ENCODE results near the gene CFI.
"Not testable (repeated sequence)": the region's sequence is repeated elsewhere in the genome, so short reads cannot be mapped to it uniquely, and the experiment has no call there.

The CFI gene

DNA sequence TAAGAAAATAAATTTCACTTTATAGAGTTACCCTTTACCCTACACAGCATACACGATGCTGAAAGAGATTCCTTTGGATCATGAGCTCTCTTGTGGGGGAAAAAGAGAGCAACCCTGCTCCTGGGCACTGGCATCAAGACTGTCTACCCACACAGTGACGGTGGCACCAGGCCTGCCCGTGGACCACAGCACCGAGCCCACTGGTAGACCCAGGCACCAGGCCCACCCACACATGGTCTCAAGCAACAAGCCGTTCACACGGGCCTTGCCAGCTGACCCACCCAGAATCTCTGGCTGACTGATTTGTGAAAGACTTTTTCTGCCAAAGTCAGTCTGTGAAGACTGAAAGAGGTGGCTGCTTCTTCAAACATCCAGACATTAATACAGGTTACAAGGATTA lies 6.7 kb downstream of the CFI start:
- no peak for DNase-seq (ENCODE audit: low spot score)

DNA sequence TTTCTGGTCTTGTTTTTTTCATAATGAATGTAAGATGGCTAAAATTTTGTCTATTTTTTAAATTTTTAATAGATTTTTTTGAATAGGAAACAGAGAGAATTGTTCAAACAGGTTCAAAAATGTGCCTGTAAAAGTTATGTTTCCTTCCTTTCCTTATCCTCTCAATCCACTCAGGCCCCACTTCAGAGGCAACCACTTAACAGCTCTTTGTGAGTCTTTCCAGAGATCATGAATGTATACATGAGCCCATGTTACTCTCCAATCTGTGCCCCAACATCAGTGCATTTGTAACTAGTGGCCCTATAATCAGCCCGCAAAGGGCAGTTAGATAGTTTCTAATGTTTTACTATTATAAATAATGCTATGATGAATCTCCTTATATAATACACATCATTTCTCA lies 14.0 kb downstream of the CFI start:
- DNase-seq (ENCODE audit: low spot score), result no peak

- no peak for DNase-seq (ENCODE audit: low spot score)
Measured at GRCh38 chr4:109786846-109787245, 15.0 kb downstream of the CFI start.

DNA sequence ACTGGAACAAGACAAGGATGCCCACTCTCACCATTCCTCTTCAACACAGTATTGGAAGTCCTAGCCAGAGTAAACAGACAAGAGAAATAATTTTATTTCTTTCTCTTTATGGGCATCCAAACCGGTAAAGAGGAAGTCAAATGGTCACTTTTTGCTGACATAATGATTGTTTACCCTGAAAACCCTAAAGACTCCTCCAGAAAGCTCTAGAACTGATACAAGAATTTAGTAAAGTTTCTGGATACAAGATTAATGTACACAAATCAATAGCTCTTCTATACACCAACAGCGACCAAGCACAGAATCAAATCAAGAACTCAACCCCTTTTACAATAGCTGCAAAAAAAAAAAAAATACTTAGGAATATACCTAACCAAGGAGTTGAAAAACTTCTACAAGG lies 19.7 kb downstream of the CFI start:
- not testable (repeated sequence) for DNase-seq (ENCODE audit: low spot score)

- DNase-seq (ENCODE audit: low spot score), result no peak
Measured at GRCh38 chr4:109764789-109765402, 36.9 kb downstream of the CFI start.

- DNase-seq (ENCODE audit: low spot score), result no peak
Measured at GRCh38 chr4:109764376-109764775, 37.4 kb downstream of the CFI start.

- no peak for DNase-seq (ENCODE audit: low spot score)
Measured at GRCh38 chr4:109760682-109761081, 41.1 kb downstream of the CFI start.

- no peak for DNase-seq (ENCODE audit: low spot score)
Measured at GRCh38 chr4:109755656-109756055, 46.1 kb downstream of the CFI start.

DNA sequence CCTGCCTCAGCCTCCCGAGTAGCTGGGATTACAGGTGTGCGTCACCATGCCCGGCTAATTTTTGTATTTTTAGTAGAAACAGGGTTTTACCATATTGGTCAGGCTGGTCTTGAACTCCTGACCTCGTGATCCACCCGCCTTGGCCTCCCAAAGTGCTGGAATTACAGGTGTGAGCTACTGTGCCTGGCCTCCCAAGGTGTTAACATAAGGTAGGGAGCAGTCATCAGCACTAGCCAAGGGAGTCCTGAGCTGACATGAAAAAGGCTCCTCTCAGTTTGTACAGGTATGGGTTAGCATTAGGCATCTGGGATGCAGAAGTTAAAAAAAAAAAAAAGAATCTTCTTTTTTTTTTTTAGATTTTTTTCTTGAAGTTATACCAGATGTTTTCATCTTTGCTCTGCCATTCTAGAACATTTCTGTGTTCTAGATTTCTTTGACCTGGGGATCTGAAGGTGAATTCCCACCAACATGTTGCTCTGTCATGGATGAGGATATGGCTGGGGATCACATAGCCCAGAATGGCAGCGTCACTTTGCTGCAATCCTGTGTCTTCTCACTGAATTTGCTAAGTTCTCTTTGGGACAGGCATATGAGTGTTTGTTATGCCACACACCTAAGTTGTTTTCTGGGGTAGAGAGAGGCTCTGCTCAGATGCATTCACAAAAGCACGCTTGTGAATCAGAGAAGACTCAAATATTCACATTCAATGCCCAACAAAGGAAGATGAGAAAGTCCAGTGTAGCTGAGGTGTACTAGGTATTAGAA lies 47.5 kb downstream of the CFI start:
- DNase-seq (ENCODE audit: low spot score), result no peak

GRCh38 chr4:109752525-109752924 lies 49.3 kb downstream of the CFI start:
- DNase-seq (ENCODE audit: low spot score), result no peak

DNA sequence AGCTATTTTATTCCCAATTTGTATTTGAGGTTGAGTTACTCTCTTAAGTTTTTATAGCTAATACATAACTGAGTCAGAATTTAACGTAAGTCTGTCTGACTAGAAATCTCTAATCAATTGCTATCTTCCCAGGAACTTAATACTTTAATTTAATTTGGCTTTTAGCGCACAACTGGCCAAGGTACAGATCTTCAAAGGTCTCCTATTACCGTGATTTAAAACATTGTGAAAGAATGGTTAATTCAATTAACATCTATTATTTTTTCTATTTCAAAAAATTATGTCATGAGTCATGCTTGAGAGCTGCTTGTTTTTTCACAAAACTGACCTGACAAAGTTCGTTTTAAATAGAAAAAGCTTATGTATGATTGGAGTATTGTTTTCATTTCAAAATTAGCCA lies 49.9 kb downstream of the CFI start:
- DNase-seq (ENCODE audit: low spot score), result no peak

GRCh38 chr4:109750652-109751244 lies 51.1 kb downstream of the CFI start:
- no peak for DNase-seq (ENCODE audit: low spot score)

DNA sequence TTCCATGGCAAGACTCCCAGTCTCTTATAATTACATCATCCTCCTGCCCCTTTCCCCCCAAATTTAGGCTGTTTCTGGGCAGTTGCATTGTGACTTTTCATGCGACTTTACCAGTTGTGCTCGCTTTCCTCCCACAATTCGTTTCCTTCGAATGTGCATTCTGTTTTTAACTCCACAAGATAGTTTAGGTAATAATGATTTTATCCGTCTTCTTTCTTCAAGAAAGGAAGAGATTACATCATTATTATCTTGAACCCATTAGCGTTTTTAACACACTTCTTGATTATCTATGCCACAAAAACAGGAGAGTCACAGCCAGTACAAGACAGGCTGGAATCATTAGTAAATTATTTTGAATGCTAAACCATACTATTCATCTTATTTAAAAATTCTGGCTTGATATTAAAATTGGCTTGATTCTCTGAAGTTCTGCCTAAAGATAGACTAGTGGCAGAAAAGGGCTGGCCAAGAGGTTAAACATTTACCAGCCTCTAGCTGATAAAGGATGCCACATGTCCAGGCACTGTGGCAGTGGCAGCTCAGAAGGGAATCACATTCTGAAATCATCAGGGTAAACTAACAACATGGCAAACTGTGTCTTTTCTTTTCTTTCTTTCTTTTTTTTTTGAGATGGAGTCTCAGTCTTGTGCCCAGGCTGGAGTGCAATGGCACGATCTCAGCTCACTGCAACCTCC lies 52.3 kb downstream of the CFI start:
- DNase-seq (ENCODE audit: low spot score), result no peak

DNA sequence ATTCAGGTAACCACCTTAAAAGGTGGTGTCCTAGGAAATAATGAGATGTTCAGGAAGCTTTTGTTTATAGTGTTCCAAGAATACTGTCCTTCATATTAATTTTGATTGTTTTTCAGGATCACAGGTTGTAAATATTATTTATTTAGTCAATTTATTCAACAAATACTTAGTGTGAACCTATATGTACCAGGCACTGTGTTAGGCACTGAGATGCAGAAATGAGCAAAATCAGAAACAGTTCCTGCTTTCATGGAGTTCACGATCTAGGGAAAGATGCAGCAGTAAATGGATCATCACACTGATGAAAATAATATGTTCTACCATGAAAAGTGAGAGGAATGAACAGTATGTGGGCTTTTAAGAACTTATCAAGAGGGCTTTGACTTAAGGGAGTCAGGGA lies 53.7 kb downstream of the CFI start:
- no peak for DNase-seq (ENCODE audit: low spot score)

- no peak for DNase-seq (ENCODE audit: low spot score)
Measured at GRCh38 chr4:109746728-109747127, 55.1 kb downstream of the CFI start.

- no peak for DNase-seq (ENCODE audit: low spot score)
Measured at GRCh38 chr4:109745830-109746229, 56.0 kb downstream of the CFI start.

GRCh38 chr4:109739547-109739946 lies 62.3 kb downstream of the CFI start:
- no peak for DNase-seq (ENCODE audit: low spot score)

GRCh38 chr4:109738104-109738872 lies 63.5 kb downstream of the CFI start:
- DNase-seq (ENCODE audit: low spot score), result no peak

DNA sequence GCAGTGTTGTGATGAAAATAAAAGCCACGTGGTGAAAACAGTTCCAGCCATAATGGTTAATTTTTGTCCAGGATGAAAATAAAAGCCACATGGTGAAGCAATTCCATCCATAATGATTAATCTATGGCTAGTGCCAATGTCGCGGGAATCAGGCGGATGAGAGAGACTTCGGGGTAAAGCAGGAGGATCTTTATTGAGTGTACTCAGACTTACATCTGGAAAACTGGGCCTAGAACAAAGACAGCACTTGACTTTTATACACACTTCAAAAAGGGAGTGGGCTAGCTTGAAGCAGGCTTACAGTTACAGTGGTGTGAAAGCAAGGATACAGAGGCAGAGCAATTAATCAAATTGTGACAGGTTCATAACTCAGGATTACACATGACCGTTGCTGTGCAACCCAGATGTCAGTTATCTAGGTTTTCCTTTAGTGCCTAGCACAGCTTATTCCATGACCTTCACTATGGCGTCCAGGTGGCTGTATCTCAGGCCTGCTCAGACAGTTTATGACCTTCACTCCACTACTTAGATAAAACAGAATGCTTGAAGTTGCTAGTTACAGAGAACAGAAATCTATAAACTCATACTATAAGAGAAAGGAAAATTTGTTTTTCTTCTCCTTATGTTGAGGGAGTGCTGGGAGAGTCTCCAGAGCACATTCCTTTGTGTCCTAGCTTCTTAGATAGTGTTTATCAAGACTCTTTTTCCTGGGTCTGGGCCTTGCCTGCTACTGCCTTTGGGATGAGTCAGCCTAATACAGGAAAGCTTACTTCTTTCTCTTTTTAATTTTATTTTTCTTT lies 66.0 kb downstream of the CFI start:
- no peak for DNase-seq (ENCODE audit: low spot score)

GRCh38 chr4:109733728-109734127 lies 68.1 kb downstream of the CFI start:
- DNase-seq (ENCODE audit: low spot score), result no peak

Measured in putamen (tissue), 1 donor.